ENCODE measurements around the gene ATP5ME.

ATP5ME gene

DNA sequence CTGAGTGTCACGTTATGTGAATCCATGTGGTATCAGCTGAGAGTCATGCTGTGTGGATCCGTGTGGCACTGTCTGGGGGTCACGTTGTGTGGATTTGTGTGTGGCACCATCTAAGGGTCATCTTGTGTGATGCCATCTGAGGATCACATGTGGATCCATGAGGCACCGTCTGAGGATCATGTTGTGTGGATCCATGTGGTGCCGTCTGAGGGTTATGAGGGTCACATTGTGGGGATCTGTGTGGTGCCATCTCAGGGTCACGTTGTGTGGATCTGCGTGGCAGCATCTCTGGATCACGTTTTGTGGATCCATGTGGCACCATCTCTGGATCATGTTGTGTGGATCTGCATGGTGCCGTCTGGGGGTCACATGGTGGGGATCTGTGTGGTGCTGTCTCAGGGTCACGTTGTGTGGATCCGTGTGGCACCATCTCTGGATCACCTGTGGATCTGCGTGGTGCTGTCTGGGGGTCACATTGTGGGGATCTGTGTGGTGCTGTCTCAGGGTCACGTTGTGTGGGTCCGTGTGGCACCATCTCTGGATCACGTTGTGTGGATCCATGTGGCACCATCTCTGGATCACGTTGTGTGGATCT is 41.8 kb downstream of the ATP5ME start:
- no peak for DNase-seq

DNA sequence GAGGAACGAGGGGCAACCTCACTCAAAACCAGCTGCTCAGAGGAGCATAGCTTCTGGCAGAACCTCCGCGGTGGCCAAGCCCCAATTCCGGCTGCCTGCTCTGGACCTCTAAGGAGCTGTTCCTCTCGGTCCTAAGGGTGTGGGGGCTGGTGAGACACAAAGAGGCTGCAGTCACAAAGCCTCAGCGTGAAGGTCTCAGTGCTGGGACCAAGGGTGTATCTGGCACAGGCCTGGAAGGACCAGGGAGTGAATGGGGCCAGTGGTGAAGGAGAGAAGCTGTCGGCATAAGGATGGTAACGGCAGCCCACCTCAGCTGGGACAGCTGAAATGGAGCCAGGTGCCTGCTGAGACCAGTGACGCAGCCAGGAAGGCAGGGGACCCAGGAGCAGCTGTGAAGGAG is 43.4 kb downstream of the ATP5ME start:
- no peak for DNase-seq

GRCh38 chr4:629915-630641 is 44.0 kb downstream of the ATP5ME start:
- no peak for DNase-seq

DNA sequence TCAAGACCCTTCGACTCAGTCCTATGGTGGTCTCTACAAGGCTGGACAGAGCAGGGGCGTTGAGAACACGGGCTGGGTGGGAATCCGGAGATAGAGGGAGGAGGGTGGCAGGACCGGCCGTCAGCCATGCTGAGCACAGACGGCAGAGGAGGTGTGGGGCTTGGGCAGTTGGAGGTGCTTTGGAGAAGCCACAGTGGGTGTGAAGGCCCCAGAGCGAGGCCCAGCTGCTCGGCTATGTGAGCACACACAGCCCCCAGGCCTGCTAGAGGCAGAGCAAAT is 44.5 kb downstream of the ATP5ME start:
- no peak for DNase-seq

- no peak for DNase-seq
These were observed 45.0 kb downstream of the ATP5ME start for GRCh38 chr4:628821-629635.

DNA sequence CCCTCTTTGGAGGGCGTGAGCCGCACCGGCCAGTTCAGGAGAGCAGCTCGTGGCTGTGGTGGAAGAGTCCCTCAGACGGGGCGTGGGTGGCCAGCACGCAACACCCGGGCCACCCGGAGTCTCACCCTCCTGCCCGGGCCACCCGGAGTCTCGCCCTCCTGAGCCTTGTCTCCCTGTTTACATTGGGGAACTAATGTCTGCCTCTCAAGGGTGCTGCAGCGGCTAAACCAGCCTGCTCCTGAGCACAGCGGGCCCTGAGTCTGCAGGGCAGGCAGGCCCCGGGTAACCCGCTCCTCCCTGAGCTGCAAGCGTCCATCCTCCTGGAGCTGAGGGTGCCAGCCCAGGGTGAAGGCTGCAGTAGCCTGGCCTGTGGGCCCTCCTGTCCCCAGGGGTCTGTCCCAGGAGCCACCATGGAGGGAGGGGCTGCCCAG is 45.8 kb downstream of the ATP5ME start:
- DNase-seq = no peak

DNA sequence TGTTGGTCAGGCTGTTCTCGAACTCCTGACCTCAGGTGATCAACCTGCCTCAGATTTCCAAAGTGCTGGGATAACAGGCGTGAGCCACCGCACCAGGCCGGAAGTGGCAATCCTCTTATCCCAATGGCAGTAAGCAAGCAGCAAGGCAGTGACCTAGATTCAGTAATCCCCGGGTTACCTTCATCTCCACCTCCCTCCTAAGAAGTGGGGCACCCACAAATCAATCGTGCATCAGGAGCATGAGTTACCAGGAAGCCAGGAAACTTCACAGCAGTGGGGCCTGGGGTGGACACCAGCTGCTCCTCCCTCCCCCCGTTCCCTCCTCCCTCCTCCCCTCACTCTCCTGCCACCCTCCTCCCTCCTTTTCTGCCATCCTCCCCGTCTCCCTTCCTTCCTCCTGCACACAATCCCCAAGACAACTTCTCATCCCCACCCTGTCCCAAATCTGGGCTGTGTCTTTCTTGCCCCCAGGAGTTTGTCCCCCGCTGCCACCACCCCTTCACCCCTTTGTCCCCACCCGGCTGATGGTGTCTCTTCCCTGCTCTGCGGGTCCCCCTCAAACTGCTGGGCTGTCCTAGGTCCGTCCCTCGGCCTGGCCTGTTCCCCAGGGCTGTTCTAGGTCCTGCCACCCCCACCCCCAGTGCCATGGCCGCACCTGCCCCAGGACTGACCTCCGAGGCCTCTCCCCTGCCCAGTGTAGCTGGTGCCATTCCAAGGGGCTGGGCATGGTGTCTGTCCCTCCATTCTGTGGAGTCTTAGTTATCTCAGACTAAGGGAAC is 46.5 kb downstream of the ATP5ME start:
- DNase-seq = no peak

DNA sequence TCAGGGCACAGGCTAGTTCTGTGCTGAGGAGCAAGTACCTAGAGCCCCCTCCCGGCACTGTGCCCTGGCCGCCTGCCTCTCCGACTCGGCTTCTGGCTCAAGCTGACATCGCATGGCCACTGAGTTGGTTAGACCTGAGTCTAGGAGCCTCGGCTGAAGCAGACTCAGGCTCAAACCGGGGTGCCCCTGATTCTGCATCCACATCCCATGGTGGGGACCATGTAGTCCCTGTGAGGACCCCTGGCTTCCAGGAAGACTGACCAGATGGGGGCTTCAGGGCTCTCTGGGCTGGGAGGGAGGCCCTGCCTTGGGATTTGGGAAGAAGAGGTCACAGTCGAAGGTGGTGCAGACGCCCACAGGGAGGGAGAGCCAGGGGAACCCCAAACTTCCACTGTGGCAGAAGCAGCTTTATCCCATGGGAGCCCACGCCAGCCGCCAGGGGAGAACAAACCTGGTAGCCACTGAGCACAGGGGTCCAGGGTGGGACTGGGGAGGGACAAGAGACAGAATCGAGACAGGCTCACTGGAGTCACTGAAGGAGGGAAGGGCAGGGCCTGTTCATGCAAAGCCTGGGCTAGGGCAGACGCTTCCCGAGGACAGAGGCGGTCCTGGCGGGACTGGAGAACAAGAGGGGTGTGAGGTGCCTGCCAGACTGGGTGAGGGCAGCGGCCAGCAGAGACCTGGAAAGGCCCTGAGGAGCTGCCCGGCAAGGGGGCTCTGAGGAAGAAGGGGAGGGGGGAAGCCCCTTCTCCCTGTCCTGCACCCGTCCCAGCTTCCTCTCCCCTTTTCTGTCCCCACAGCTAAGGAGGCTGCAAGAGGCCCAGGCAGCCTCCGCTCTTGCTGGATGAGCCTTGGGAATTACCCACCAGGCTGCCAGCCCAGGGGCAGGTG is 47.6 kb downstream of the ATP5ME start:
- no peak for DNase-seq

GRCh38 chr4:625631-626161 is 48.4 kb downstream of the ATP5ME start:
- DNase-seq = no peak

DNA sequence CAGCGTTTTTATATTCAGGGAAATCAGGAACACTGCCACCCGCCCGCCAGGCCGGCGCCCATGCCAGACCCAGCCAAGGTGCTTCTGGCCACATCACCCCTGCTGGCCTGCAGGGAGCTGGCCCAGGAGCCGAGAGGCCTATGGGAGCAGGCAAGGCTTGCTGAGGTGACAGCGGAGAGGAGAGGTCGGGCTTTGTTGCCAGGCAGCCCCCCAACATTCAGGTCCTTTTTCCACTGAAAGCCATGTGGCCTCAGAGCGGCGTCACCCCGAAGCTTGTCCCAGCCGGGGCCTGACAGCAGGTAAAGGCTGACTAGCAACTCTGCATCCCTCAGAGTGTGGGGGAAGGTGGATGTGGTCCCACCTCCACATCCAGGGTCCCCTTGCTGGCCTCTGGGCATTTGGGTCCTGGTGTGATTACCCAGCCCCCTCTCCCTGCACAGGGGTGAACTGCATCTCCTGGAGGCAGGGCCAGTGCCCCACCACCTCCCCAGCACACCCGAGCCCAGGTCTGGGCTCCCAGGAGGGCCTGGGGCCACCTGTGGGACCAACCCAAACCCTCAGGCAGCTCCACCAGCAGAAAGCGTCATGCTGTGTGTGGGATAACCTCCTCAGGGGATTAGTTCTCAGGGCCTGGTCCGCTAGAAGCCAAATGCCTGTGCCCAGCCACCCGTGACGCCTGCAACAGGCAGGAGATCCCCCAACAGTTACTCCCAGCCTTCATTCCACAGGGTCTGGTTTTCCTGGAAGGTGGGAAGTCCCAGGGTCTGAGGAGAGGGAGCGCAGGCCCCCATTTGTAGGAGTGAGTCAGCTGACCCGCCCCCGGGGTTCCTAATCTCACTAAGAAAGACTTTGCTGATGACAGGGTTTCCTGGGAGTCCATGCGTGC is 49.1 kb downstream of the ATP5ME start, which contains the start of gene PDE6B:
Gene PDE6B, plus strand, starts transcription at position 869 of the 886 bp plus-strand sequence. CDS start 54 bp downstream, outside the sequence.
- no peak for DNase-seq

DNA sequence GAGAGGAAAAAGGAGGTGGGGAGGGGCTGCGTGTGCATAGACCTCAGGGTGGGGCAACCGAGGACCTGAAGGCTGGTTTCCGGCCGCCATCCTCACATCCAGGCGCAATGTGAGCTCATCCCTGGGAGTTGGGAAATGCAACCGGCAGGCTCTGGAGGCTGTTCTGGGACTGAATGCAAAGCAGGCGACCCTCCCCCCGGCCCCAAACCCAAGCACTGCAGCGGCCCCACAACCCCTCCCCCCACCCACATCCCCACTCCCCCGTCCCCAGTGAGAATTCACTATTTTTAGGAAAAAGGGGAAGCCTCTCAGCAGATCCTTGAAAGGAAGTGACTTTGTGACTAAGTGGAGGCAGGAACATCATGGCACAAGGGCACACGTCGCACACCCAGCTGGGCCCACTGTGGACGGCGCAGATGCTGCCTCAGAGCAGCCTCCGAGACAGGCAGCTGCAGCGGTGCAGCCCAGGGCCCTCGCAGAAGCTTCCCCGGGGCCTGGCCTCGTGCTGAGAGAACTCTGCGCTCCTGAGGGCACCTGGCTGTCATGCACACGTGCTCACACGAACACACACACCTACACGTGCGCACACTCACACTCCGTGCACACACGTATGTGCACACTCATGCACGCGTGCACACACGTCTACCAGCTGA is 50.0 kb downstream of the ATP5ME start:
- DNase-seq = no peak

- no peak for DNase-seq
These were observed 50.8 kb downstream of the ATP5ME start for GRCh38 chr4:622996-623913.
